Activated CD4-positive, alpha-beta T cell treated with anti-CD3 and anti-CD28 coated beads, Interleukin-2, Interleukin-4, amounts not matched to agents 100 ng/mL and 50 ng/mL, durations not matched to agents 16 hours and 8 hours (primary cell): ENCODE results near the gene C2orf68.
"Not testable (repeated sequence)": the region's sequence is repeated elsewhere in the genome, so short reads cannot be mapped to it uniquely, and the experiment has no call there.

ENCODE experiments used
- DNase-seq: peaks from one replicate; pipeline ENCODE4 v3.0.0-alpha.2; 2020; ENCODE audit warnings: low spot score

Gene C2orf68

DNA sequence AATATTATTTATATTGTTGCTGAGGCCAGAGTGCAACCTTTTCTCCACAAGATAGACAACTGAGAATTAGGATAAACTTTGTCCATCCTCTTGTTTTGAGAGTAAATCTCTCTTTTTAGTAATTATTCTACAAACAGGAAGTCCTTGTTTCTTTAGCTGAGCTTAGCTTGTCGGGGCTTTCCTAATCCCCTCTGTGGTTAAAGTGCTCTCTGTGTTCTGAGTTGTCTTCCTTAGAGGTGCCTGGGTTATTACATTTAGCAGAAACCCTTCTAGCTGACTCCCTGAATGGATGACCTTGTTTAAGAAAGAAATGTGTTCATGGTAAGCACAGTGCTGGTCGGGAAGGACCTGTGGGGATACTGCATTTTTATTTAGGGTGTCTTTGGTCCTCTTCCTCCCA, 16.8 kb upstream of the C2orf68 start:
- peak; percentile 43 for DNase-seq

DNA sequence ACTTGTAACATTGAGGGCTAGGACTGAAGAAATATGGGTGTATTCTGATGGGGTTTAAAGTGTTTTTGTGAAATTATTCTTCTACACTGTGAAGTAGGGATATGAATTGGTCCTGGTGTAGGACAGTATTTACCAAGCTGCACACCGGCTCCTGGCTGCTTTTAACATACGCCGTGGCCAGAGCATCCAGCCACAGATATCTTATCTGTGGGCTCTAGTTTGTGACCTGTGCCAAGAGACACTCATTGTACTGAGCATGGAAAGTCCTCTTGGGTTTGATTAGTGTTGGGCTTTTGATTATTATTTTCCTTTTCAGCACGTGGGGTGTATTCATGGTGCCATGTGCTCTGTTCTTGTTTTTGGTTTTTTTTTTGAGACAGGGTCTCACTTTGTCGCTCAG, 12.1 kb upstream of the C2orf68 start:
- DNase-seq = no peak

DNA sequence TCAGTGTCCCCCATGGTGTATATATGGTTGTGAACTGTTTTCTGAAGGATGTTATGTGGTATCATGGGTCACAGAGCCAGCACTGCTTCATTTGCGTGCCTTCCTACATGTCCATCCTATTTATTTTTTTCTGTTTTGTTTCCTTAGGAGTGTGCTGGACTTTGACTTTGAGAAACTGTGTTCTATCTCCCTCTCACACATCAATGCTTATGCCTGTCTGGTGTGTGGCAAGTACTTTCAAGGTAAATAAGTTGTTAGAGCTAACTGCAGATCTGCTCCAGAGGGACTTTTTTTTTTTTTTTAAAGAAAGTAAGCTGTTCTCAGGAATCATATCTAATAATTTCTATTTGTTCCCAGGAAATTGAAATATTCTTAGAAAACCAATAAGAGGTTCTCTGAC, 9.5 kb upstream of the C2orf68 start:
- no peak for DNase-seq

DNA sequence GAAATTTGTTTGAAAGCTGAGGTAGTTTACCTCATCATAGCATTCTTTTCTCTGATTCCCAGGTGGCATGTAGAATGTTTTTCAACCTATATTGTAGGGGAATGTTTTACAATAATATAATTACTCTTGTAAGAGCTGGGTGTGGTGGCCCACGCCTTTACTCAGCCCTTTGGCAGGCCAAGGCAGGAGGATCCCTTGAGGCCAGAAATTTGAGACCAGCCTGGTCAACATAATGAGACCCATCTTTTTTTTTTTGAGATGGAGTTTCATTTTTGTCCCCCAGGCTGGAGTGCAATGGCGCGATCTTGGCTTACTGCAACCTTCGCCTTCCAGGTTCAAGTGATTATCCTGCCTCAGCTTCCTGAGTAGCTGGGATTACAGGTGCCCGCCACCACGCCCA, 7.8 kb upstream of the C2orf68 start:
- DNase-seq = no peak

DNA sequence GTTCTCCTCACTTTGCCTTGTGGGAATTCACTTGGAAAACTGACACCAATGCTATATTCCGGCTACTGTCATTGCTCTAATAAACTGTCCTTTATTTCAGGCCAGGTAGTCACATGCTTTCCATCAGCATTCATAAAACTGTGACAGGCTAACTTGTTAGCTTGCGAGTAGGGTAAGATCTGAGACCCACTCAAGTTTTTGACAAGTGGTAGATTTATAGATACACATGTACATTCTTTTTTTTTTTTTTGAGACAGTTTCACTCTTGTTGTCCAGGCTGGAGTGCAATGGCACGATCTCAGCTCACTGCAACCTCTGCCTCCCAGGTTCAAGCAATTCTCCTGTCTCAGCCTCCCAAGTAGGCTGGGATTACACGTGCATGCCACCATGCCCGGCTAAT, 5.9 kb upstream of the C2orf68 start:
- DNase-seq = not testable (repeated sequence)

DNA sequence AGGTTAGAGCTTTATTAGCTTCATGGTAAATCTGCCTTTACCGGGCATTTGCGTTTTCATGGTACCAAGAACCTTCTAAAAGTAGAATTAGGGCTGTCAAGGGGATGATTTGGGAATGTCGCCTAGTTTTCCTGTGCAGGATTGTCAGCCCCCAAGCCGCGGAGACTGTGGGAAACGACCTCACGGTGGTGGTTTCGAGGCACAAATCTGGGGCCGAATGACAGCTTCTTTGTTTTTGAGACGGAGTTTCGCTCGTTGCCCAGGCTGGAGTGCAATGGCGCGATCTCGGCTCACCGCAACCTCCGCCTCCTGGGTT, 3.5 kb upstream of the C2orf68 start:
- DNase-seq = no peak

DNA sequence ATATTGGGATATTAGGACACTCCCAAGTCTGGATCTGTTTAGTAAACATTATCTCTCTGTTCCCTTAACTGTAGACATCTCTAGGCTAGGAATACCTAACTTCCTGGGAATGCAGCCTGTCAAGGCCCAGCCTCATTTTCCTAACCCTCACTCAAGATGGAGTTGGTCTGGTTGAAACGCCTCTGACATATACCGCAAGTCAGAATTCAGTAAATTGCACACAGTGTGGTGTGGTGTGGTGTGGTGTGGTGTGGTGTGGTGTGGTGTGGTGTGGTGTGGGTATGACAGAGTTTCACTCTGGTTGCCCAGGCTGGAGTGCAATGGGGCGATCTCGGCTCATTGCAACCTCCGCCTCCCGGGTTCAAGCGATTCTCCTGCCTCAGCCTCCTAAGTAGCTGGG, 2.9 kb upstream of the C2orf68 start:
- DNase-seq = not testable (repeated sequence)

DNA sequence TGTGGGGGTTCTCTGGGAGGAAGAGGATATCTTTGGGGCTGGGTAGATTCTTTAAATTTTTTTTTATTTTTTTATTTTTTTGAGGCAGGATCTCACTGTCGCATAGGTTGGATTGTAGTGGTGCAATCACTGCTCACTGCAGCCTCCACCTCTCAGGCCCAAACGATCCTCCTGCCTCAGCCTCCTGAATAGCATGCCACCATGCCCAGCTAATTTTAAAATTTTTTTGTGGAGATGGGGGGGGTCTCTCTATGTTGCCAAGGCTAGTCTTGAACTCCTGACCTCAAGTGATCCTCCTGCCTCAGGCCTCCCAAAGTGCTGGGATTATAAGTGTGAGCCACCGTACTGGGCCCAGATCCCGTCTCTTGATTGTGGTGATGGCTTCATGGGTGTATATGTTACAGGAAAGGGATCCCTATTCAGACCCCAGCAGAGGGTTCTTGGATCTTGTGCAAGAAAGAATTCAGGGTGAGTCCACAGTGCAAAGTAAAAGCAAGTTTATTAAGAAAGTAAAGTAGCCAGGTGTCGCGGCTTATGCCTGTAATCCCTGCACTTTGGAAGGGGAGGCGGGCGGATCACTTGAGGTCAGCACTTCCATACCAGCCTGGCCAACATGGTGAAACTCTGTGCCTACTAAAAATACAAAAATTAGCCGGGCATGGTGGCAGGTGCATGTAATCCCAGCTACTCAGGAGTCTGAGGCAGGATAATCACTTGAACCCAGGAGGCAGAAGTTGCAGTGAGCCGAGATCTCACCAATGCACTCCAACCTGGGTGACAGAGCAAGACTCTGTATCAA, 2.0 kb upstream of the C2orf68 start:
- no peak for DNase-seq

DNA sequence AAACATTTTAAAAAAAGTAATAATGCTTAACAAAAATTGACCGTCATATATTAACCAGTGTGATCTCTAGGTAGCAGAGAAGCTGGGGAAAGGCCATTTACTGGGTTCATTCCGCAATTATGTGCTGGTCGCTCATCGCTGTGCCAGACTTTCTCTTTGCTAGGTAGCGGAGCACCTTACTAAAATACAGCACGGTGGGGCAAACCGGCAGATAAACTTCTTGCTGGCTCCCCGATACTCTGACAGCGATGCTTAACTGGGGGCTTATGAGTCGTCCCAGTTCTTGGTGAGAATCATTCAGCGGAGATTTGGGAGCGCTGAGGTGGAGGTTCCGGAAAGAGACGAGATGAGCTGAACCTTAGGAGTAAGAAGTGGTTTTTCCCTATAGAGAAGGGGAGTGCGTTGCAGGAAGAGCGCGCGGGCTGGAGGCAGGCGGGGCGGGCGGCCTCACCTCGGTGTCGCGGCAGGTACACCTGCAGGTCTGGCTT, 605 bp downstream of the C2orf68 start:
- no peak for DNase-seq

DNA sequence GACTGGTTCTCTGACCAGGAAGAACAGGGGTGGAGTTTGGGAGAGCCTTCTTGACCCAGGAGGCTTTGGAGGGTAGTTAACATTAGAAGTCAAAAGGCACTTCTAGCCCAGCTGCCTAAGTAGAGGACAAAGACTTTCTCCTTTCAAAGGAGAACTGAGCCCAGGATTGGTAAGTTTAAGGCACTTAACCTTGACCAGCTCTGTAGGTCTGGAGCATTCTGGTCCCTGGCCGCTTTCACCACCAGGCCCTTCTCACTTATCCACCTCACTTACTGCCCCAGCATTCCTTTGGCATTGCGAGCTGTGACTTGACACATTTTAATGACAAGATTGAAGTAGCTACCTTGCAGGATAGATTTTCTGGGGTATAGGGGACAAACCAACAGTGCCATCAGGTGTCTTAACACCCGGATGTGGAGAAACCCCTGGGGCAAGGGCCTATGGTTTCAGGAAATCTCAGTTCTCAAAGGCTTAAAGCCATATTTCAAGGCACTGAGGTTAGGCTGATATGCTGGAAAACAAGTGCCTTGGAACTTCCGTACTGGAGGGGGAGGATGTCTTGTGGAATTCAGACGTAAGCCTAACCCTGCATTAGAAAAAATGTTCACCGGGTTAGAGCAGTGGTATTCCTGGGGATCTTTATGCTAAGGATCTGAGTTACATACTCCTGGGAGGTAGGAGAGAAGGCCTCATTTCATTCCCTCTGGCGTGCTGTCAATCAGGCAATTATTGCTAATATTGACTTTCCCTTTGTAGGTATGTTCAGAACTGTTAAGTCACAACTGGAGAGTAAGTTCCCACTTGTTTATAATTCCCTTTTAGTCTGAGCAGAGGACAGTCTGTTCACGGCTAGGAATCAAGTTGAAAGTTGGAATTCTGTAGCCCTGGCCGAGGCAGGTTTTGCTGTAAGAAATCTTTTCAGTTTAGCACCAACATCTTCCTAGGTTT, 4.3 kb downstream of the C2orf68 start:
- DNase-seq = no peak

DNA sequence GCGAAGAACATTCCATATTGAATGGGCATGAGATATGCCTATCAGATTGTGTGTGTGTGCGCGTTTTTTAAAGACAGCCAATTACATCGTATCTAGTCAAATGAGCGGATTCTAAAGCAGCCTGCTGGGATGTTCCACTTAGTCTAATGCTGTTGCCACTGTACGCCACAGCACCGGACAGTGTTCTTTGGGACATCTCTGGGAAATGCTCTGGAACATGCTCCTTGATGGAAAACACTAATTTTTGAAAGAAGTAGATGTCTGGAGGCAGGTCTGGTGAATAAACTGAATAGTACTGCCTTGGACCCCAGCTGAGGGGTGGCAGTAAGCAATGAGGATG, 5.8 kb downstream of the C2orf68 start:
- no peak for DNase-seq

DNA sequence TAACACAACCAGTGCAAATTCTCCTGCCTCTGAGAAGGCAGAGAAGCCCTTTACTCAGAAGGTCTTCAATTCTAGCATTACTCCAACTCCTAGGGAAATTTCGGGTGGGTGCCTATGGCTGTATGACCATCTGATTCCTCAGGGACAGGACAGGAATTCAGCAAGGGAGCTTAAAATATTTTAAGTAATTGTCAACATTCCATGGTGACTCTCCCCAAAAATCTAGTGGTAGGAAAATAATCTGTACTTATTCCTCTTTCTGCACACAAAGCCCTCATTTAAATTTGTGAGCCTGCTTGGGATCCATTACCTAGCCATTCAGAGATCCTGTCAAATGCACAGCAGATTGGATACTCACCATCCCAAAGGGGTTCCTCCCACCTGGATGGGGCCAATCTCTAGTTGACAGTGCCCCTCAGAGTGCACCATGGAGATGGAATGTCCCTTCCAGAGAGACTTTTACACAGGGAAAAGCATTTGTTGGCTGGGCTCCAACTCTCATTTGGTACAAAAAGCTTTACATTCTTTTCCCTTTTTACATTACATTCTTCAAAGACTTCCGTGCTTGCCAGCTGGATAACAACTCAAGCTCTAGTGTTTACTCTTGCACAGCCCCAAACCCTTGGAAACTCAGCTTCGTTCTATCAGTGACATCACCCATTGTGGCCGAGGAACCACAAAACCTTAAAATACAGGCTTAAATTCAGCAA, 6.3 kb downstream of the C2orf68 start:
- DNase-seq = no peak

DNA sequence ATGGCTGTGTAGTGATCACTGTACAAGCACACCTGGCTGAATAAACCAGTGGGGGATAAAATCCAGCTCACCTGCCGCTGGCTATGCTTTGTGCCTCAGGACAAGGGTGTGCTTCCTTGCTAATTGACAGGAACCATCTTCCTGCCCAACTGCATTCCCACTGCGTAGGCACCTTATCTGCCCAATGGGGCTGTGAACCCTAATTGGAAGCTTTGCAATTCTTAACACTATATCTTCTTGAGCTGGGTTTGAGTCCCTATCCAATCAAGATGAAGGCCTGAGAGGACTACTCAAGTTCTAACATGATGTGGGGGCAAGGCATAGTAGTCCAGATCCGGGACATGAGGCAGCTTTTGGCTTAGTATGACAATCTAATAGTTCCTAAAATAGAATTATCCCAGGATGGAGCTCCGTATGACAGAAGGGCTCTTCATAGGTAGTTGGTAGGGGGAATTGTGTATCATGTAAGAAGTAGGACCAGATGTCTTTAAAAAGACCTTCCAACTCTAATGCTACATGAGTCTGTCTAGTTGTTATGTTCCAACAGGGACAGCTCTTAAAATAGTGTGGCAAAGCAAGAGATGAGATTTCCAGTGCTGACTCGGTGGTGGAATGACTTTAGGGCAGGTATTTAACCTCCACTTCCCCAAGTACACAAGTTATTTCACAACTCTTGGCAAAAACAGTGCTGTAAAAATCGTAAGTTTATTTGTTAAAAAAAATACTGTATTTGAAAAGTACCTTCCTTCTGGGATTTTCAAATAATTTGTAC, 7.1 kb downstream of the C2orf68 start:
- DNase-seq = no peak

DNA sequence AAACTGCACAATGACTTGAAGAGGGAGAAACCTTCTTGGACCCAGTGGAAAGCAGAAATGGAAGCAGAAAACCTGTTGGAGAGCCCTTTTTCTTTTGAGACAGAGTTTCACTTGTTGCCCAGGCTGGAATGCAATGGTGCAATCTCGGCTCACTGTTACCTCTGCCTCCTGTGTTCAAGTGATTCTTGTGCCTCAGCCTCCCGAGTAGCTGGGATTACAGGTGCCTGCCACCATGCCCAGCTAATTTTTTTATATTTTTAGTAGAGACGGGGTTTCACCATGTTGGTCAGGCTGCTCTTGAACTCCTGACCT, 7.8 kb downstream of the C2orf68 start:
- not testable (repeated sequence) for DNase-seq

DNA sequence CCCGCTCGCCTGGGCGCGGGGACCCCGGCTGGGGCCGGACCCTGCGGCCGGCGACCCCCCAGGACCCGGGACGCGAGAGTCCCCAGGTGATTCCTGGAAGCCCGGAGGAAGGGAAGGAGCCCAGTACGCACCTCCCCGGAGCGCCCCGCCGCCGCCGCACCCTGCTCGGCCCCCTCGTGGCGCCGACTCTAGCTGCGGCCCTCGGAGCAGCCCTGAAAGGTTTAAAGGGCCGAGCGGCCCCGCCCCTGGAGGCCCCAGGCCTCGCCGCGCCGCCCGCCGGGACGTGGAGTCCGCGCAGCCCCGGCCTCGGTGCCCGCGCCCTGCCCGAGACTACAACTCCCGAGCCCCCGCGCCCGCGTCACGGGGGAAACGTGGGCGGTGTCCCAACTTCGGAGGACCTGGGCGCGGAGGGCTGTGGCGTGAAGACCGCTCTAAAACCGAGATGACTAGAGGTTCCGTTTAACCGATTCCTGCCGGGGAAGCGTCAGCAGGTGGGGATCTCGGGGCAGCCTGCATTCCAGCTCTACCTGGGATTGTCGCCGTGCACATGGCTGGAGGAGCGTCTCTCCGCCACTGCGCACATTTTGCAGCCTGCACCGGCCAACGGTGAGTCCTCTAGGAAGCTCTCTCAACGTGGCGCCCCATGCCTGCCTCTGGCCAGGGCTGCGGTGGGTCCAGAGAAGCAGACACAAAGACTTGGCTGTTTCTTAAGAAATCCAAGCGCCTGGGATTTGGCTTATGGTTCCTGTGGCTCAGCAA, 9.2 kb downstream of the C2orf68 start, which contains the start of gene TMEM150A:
TMEM150A (minus strand) TSS at position 223 of the 759 bp plus-strand sequence. CDS start 750 bp downstream, outside the sequence.
- DNase-seq = peak; percentile 82

DNA sequence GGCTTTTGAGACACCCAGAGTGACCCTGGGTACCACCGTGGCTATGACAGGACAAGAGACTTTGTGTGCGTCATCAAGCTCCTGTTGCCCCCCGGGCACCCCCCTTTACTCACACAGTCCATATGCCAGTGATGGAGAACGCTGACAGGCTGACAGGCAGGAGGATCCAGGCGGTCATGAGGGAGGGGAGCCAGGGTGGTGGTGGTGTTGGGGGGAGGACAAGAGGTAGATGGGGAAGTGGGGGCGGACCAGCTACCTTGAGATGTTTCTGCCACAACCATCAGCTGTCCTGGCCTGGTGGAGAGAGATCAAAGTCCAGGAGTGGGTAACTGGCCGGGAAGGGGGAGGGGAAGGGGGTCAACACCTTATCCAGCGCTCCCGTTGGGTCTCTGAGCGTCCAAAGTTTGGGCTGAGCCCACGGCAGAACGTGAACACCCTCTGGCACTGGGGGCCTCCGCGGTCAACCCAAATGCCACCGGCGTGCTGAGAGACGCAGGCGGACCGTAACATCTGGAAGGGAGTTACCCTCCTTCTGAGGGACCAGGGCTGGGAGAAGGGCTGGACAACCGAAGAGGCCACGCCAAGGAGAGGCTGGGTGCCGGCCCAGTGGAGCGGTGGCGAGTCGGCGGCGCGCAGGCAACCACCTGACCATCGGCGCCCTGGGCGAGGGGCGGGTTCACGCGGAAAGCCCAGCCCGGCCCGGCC, 9.9 kb downstream of the C2orf68 start:
- DNase-seq = no peak

DNA sequence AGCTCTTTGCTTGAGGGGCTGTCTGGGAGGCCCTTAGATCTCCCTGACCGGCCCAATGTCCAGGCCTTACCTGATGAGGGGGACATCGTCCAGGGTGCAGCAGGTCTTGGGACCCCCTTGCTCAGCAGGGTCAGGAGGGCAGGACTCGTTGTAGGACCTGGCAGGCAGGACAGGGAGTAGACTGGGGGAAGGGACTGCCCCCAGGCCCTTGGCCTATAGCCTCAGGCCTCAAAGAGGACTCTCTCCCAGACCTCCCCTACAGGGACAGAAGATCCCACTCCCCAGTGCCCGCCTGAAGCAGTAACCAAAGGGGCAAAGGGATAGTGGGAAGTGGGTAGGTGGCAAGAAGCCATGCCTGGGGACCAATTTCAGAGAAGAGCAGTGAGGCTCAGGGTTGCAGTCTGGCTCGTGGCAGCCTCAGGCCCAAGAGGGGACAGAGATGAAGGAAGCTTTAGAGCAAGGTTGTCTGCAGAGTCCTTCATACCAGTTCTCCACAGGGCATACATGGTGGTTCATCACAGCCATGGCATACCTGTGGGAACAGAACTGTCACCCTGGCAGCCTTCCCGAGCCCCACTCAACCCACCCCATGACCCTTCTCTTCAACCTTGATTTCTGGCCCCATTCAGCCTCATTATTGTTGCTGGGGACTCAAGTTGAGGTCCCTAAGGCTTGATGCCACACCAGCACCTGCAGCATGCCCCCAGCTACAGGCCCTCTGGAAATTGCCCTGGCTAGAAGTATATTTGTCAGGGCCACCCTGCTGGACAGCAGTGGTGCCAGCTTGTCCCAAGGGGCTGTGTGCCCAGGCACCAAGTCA, 10.7 kb downstream of the C2orf68 start:
- DNase-seq = no peak

DNA sequence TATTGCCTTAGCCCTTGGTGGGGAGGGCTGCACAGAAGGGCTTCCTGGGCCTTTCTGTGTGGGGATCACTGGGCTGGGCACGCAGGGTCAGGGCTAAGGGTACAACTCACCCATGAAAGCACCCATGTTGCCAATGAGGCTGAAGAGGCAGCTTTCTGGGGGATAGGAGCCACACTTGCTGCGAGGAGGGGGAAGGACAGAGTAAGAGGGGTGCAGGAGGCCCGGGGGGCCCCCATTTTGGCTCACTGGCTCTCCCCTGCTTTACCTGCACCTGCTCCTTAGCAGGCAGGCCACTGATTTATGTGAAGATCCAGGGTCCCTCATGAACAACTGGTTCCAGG, 11.7 kb downstream of the C2orf68 start:
- DNase-seq = no peak

DNA sequence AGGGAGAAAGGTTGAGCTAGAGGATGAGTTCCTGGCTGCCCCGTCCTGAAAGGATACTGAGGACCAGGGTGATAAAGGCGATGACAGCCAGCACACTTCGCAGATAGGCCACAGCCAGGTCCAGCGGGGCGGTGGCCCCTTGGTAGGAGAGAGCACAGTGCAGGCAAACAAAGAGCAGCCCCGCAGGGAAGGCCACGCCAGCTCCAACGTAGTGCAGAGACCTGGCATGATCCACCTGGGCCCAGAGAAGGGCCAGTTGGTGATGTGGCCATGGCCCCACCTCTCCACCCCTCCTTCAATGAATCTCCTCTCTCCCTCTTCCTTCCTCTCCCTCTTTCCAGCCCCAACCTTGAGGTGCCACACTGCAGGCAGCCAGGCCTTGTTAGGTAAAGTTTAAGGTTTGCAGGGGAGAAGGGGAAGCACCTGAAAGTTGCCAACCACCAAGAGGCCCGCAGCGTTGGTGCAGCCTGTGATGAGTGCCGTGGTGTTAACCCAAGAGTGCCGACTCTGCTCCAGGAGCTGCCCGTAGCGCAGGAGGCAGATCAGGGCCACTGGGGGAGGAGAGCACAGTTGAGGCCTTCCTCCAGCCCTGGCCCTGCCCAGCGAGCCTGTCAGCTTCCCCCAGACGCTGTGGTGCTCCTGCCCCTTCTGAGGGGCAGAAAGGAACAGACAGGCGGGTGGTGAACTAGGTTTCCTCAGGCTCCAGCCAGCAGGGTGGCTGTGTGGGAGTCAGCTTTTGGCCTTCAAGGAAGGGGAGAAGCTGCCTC, 12.2 kb downstream of the C2orf68 start:
- no peak for DNase-seq
